MM.1S (cell line): ENCODE data around the gene NHLRC3.

Experiments used
- EZH2 ChIP-seq: fragments of 300-600 bp; sonication (generic); optimal IDR thresholded peaks from 2 replicates; pipeline ENCODE3; 2017; ENCODE audit warnings: low read depth, mild to moderate bottlenecking, antibody characterized with exemption, low read length, mixed read lengths
- EZH2phosphoT487 ChIP-seq: fragments of 300-600 bp; sonication (generic); IDR thresholded peaks from 2 replicates; pipeline ENCODE4 v1.6.1; 2018; ENCODE audit warnings: antibody characterized with exemption, low read length
- TF ChIP-seq, protein P1 (sequence below): fragments of 300-600 bp; sonication (generic); IDR thresholded peaks from 2 replicates; pipeline ENCODE4 v1.5.1; 2016; ENCODE audit warnings: antibody characterized with exemption, low read length, mixed read lengths

DNA sequence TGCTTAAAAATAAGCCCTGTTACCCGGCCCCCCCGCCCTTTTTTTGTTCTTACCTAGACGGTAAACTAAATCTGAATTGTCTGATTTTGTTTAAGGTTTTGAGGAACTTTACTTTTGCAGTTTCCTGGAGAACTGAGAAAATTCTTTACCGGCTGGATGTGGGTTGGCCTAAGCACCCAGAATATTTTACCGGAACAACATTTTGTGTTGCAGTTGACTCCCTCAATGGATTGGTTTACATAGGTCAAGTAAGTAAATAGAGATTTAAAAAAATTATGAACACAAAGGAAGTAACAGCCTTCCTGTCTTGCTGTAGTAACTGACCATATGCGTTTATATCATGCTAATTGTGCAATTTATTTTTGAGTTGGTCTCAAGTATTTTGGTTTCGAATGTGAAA, 785 bp downstream of the NHLRC3 start:
- TF ChIP-seq, protein P1, sequence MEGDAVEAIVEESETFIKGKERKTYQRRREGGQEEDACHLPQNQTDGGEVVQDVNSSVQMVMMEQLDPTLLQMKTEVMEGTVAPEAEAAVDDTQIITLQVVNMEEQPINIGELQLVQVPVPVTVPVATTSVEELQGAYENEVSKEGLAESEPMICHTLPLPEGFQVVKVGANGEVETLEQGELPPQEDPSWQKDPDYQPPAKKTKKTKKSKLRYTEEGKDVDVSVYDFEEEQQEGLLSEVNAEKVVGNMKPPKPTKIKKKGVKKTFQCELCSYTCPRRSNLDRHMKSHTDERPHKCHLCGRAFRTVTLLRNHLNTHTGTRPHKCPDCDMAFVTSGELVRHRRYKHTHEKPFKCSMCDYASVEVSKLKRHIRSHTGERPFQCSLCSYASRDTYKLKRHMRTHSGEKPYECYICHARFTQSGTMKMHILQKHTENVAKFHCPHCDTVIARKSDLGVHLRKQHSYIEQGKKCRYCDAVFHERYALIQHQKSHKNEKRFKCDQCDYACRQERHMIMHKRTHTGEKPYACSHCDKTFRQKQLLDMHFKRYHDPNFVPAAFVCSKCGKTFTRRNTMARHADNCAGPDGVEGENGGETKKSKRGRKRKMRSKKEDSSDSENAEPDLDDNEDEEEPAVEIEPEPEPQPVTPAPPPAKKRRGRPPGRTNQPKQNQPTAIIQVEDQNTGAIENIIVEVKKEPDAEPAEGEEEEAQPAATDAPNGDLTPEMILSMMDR = no peak
- no peak for TF ChIP-seq EZH2
- no peak for TF ChIP-seq EZH2phosphoT487
